ENCODE data around the gene CASP1. TPM values are rescaled to one million over a fixed set of nuclear protein-coding genes. Genes with fewer than 3 reads are reported as not detected.

The CASP1 gene
- total and polyA plus RNA-seq, 10 donors = 57.7 to 158 (median 103) TPM

DNA sequence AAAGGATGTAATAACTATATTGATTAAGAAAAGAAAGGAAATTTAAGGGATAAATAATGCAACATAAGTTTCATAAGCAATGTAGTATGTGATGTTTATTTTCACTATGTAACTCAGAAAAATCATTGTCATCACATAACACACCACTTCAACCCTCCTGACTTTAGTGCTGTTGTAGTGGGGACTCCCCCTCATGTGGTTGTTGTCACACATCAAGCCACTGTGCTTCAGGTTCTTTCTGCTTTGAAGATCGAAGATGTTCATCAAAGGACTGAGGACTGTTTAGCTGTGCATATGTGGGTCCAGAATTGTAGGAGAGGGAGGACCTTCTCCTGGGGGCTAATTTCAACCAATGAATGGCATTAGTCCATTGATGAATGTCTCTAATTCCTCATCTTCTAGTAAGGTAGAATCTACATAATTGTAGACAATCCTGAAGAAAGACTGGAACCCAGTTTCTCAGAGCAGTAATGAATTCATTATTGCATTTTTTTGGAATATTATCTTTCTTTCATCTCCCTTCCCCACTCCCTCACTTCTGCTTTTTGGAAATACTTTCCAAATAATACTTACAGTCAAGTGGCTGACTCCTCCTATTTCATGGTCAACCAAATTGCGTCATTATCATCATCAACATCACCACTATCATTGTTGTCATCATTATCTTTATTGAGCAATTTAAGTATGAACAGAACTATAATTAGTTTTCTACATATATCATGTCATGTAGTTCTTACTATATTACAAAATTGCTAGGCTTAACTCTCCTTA is 20.0 kb upstream of the CASP1 start:
- TF ChIP-seq, protein P1, sequence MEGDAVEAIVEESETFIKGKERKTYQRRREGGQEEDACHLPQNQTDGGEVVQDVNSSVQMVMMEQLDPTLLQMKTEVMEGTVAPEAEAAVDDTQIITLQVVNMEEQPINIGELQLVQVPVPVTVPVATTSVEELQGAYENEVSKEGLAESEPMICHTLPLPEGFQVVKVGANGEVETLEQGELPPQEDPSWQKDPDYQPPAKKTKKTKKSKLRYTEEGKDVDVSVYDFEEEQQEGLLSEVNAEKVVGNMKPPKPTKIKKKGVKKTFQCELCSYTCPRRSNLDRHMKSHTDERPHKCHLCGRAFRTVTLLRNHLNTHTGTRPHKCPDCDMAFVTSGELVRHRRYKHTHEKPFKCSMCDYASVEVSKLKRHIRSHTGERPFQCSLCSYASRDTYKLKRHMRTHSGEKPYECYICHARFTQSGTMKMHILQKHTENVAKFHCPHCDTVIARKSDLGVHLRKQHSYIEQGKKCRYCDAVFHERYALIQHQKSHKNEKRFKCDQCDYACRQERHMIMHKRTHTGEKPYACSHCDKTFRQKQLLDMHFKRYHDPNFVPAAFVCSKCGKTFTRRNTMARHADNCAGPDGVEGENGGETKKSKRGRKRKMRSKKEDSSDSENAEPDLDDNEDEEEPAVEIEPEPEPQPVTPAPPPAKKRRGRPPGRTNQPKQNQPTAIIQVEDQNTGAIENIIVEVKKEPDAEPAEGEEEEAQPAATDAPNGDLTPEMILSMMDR (IDR thresholded peaks at IDR 0.05 in 8 of 11, conservative IDR thresholded peaks at IDR 0.05 in 3 of 11) = no peak
- no peak for TF ChIP-seq POLR2AphosphoS5 (IDR thresholded peaks at IDR 0.05)
- no peak for TF ChIP-seq POLR2A (IDR thresholded peaks at IDR 0.05)
- no peaks in the 10 kb centered on the region for H3K4me1 ChIP-seq
- H3K27ac ChIP-seq = no peak overlapping the region
- H3K27me3 ChIP-seq (replicated peaks in 1 of 7) = no peaks in the 10 kb centered on the region
- DNase-seq = no peak
- intact Hi-C loops (cut with DNase I; ENCODE audit: low total_unique reads) = no loop called here
- WGBS, 5 donors = 41 to 76% (median 67%) methylated on average over 2 of the region's 2 CpGs
- no peak overlapping the region for H3K4me3 ChIP-seq
- H3K9me3 ChIP-seq = no peaks in the 10 kb centered on the region
- no peaks in the 10 kb centered on the region for H3K36me3 ChIP-seq

DNA sequence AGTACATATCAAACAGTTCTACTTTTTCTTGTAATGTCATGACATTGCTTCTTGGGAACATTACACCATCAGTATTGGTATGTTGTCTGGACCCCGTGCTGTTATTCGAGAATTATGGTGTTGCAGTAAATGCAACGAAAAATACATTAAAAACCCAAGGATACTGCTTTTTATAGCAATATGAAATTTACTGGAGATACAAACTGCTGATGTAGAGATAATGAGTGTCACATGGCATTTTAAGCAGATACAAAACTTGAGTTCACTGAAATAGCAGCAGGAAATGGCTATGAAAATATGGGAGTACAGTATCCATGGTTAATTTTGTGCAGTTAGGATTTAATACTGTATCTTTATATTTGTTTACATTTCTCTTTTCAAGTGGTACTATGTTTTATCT is 17.5 kb upstream of the CASP1 start:
- H3K36me3 ChIP-seq = no peaks in the 10 kb centered on the region
- no peaks in the 10 kb centered on the region for H3K9me3 ChIP-seq
- H3K4me3 ChIP-seq = no peak overlapping the region
- TF ChIP-seq POLR2A (IDR thresholded peaks at IDR 0.05) (no peak), POLR2AphosphoS5 (IDR thresholded peaks at IDR 0.05) (no peak)
- TF ChIP-seq, protein P1 (IDR thresholded peaks at IDR 0.05 in 8 of 11, conservative IDR thresholded peaks at IDR 0.05 in 3 of 11) = no peak
- no peaks in the 10 kb centered on the region for H3K4me1 ChIP-seq
- 84 to 92% (median 87%) methylated on average over 3 of the region's 3 CpGs for WGBS, 5 donors
- no peak overlapping the region for H3K27ac ChIP-seq
- no peaks in the 10 kb centered on the region for H3K27me3 ChIP-seq (replicated peaks in 1 of 7)
- DNase-seq = no peak
- intact Hi-C loops (cut with DNase I; ENCODE audit: low total_unique reads) = no loop called here

DNA sequence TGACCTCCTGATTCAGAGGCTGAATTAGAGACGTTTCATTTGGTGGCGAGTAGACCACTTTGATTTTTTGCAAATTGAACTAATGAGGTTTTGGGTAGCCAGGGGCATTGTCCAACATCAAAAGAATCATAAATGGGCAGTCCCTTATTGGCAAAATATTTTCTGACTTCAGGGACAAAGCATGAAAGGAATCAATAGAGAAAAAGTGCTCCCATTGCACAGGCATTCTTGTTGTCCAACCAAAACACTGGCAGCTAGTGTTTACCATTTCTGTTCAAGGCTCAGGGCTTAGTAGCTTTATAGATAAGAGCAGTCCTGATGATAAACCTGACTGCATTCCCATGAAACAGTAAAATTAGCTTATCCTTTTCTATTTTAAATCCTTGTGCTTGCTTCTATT is 16.6 kb upstream of the CASP1 start:
- DNase-seq = no peak
- Histone ChIP-seq H3K36me3 (no peaks in the 10 kb centered on the region), H3K27ac (no peak overlapping the region), H3K27me3 (replicated peaks in 1 of 7) (no peaks in the 10 kb centered on the region), H3K4me1 (peaks cover 0 to 3% (median 0%) of the 10 kb centered on the region in 6 donors), H3K9me3 (no peaks in the 10 kb centered on the region), H3K4me3 (no peak overlapping the region)
- no peak for TF ChIP-seq POLR2A (IDR thresholded peaks at IDR 0.05)
- TF ChIP-seq POLR2AphosphoS5 (IDR thresholded peaks at IDR 0.05) = no peak
- TF ChIP-seq, protein P1 (IDR thresholded peaks at IDR 0.05 in 8 of 11, conservative IDR thresholded peaks at IDR 0.05 in 3 of 11) = no peak
- intact Hi-C loops (cut with DNase I; ENCODE audit: low total_unique reads) = no loop called here
- 92 to 98% (median 93%) methylated on average over 2 of the region's 2 CpGs for WGBS, 5 donors

DNA sequence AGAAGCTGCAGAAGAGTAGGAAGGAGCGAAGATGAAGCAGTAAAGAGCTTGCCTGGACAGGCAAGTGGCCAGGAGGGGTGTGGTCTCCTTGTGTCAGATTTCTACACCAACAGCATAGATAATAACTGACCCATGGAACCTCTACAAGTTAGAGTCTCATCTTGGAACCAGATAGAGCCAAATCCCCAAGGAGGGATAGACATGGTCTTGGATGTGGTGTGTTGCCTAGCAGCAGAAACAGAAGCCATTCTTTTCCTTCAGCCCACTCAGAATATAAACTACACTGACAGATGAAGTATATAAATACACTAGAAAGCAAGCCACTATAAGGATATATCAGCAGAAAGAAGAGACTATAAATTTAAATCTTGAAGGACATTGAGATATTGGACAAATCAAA is 14.5 kb upstream of the CASP1 start:
- WGBS, 5 donors = 92 to 100% (median 96%) methylated on average over 1 of the region's 1 CpG
- no peak for TF ChIP-seq POLR2A (IDR thresholded peaks at IDR 0.05)
- no peak for TF ChIP-seq POLR2AphosphoS5 (IDR thresholded peaks at IDR 0.05)
- TF ChIP-seq, protein P1 (IDR thresholded peaks at IDR 0.05 in 8 of 11, conservative IDR thresholded peaks at IDR 0.05 in 3 of 11) = no peak
- intact Hi-C loops (cut with DNase I; ENCODE audit: low total_unique reads) = no loop called here

More for the DNA sequence above, 14.5 kb upstream of the CASP1 start:
- Histone ChIP-seq H3K27me3 (replicated peaks in 1 of 7) (no peaks in the 10 kb centered on the region), H3K4me3 (no peak overlapping the region), H3K36me3 (no peaks in the 10 kb centered on the region), H3K27ac (no peak overlapping the region), H3K4me1 (peaks cover 0 to 13% (median 10%) of the 10 kb centered on the region in 6 donors), H3K9me3 (no peaks in the 10 kb centered on the region)
- no peak for DNase-seq

Data from spleen (tissue), 11 donors.